ENCODE measurements around the gene PIGC. TPM values are rescaled to one million over a fixed set of nuclear protein-coding genes. Genes with fewer than 3 reads are reported as not detected.
A peak's percentile ranks its signal among the peaks of the same experiment; 100 is the strongest.

The PIGC gene
- total RNA-seq, 1 donor from 2014 or later = 30.5 TPM

DNA sequence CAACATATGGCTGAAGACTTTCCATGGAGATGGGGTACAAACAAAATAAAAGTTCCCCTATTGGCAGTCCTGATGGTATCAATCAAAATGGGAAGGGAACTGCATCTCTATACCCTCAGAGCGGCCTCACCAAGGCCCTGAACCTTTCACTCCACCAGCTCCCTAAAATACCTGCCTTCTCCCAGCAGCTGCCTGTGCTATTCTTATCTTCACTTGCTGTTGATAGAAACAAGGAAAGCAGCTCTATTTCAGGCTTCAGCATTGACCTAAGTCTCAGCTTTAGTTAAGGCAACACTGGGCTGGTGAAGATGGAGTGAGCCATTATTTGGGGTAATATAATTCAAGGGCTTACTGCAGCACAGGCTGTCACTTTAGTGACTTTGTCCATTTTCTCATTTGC, 21.7 kb upstream of the PIGC start:
- Mint-ChIP-seq H3K4me1 (ENCODE audit: unreplicated experiment) (peaks cover 9% of the 10 kb centered on the region), H3K27me3 (ENCODE audit: unreplicated experiment) (peaks cover 4% of the 10 kb centered on the region), H3K27ac (ENCODE audit: unreplicated experiment) (no peak overlapping the region), H3K9me3 (ENCODE audit: unreplicated experiment) (no peaks in the 10 kb centered on the region), H3K36me3 (ENCODE audit: unreplicated experiment) (no peaks in the 10 kb centered on the region), H3K4me3 (ENCODE audit: unreplicated experiment) (no peak overlapping the region)
- no peak for DNase-seq (ENCODE audit: extremely low spot score, unreplicated experiment)
- TF ChIP-seq, protein P1, sequence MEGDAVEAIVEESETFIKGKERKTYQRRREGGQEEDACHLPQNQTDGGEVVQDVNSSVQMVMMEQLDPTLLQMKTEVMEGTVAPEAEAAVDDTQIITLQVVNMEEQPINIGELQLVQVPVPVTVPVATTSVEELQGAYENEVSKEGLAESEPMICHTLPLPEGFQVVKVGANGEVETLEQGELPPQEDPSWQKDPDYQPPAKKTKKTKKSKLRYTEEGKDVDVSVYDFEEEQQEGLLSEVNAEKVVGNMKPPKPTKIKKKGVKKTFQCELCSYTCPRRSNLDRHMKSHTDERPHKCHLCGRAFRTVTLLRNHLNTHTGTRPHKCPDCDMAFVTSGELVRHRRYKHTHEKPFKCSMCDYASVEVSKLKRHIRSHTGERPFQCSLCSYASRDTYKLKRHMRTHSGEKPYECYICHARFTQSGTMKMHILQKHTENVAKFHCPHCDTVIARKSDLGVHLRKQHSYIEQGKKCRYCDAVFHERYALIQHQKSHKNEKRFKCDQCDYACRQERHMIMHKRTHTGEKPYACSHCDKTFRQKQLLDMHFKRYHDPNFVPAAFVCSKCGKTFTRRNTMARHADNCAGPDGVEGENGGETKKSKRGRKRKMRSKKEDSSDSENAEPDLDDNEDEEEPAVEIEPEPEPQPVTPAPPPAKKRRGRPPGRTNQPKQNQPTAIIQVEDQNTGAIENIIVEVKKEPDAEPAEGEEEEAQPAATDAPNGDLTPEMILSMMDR (IDR thresholded peaks at IDR 0.05) = no peak

DNA sequence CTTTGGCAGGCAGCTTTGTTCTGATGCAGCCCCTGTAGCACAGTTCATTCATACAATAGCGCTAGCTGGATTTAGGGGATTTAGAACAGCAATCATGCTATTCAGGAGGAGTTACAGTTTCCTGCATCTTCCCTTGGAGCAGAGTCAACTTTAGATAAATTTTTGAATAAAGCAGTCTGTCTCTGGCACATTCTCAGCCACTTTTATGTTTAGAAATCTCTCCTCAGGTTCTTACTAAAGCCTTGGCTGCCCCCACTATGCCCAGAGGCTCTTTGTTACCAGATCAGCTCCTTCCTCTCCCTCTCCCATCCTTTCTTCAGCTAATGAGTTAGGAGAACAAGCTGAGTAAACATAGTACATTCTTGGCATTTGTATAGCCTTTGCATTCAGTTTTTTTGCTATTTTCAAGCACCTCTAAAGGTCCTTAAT, 17.0 kb upstream of the PIGC start:
- no peaks in the 10 kb centered on the region for H3K36me3 Mint-ChIP-seq (ENCODE audit: unreplicated experiment)
- no peaks in the 10 kb centered on the region for H3K9me3 Mint-ChIP-seq (ENCODE audit: unreplicated experiment)
- peaks cover 9% of the 10 kb centered on the region for H3K27me3 Mint-ChIP-seq (ENCODE audit: unreplicated experiment)
- TF ChIP-seq, protein P1 (IDR thresholded peaks at IDR 0.05) = no peak
- H3K4me3 Mint-ChIP-seq (ENCODE audit: unreplicated experiment) = no peak overlapping the region
- peaks cover 15% of the 10 kb centered on the region for H3K4me1 Mint-ChIP-seq (ENCODE audit: unreplicated experiment)
- DNase-seq (ENCODE audit: extremely low spot score, unreplicated experiment) = no peak
- H3K27ac Mint-ChIP-seq (ENCODE audit: unreplicated experiment) = peak overlapping the region; percentile 17

DNA sequence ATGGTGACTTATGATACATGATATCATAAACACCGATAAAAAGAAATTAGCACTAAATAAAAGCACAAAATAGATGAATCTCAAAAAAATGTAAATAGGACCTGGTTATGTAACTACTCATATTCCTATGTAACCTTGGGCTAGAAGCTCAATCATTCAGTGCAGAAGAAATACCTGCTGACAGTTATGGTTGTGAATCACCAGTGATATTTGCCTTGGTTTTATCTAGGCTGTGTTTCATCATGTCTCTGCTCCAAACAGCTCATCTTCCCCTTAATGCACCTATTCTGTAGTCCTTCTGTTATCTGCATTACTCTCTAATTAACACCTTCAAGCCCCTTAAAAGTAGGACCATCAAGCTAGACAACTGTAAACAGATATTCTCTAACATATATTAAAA, 16.3 kb upstream of the PIGC start:
- Mint-ChIP-seq H3K4me3 (ENCODE audit: unreplicated experiment) (no peak overlapping the region), H3K36me3 (ENCODE audit: unreplicated experiment) (no peaks in the 10 kb centered on the region), H3K4me1 (ENCODE audit: unreplicated experiment) (peaks cover 15% of the 10 kb centered on the region), H3K9me3 (ENCODE audit: unreplicated experiment) (no peaks in the 10 kb centered on the region), H3K27ac (ENCODE audit: unreplicated experiment) (no peak overlapping the region), H3K27me3 (ENCODE audit: unreplicated experiment) (peaks cover 5% of the 10 kb centered on the region)
- DNase-seq (ENCODE audit: extremely low spot score, unreplicated experiment) = no peak
- TF ChIP-seq, protein P1 (IDR thresholded peaks at IDR 0.05) = no peak

DNA sequence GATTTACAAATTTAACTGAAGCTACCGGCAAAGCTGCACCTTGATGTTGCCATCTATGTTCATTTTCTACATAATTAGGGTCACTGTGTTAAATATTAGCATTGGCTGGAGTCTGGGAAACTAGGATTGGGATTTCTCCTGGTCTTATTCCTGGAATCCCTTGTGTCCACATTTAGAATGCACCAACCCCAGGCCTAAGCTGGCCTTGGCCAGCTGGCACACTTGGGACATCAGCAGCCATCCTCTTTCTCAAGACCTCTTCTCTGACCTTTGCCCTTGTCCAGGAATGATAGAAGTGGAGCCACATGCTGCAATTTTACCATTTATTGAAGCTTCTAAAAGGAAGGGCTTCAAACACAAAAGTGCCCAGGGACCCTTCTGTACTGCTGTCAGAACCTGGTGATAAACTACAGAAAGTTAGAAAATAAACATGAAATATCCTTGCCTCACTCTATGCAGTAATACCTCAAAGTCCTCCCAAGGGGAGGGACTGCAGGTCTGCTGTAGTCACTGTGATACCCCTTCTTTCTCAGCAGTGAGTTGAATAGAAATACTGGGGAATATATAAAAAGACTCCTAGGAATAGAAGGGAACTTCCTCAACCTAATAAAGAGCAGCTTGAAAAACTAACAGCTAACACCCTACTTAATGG, 13.7 kb upstream of the PIGC start:
- no peak overlapping the region for H3K4me3 Mint-ChIP-seq (ENCODE audit: unreplicated experiment)
- no peaks in the 10 kb centered on the region for H3K36me3 Mint-ChIP-seq (ENCODE audit: unreplicated experiment)
- no peak for DNase-seq (ENCODE audit: extremely low spot score, unreplicated experiment)
- H3K27ac Mint-ChIP-seq (ENCODE audit: unreplicated experiment) = no peak overlapping the region
- TF ChIP-seq, protein P1 (IDR thresholded peaks at IDR 0.05) = no peak
- H3K27me3 Mint-ChIP-seq (ENCODE audit: unreplicated experiment) = peaks cover 5% of the 10 kb centered on the region
- no peaks in the 10 kb centered on the region for H3K9me3 Mint-ChIP-seq (ENCODE audit: unreplicated experiment)
- peaks cover 15% of the 10 kb centered on the region for H3K4me1 Mint-ChIP-seq (ENCODE audit: unreplicated experiment)

DNA sequence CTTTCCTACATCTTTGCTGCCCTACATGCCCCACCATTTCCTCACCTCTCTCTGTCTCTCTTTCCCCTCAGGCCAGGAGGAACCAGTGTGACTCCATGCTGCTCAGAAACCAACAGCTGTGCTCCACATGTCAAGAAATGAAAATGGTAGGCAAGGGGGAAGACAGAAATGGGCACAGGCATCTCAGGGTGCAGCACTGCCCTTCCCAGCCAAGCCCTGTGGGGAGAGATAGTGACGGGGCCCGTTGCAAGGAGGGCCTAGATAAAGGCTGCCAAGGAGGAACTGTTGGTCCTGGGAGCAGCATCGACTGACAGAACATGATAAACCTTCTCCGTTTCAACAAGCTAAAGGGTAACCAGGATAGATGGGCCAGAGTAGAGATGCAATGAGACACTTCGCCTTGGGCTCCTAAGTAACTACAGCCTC, 12.5 kb upstream of the PIGC start:
- no peaks in the 10 kb centered on the region for H3K36me3 Mint-ChIP-seq (ENCODE audit: unreplicated experiment)
- TF ChIP-seq, protein P1 (IDR thresholded peaks at IDR 0.05) = no peak
- H3K4me1 Mint-ChIP-seq (ENCODE audit: unreplicated experiment) = peaks cover 13% of the 10 kb centered on the region
- H3K27ac Mint-ChIP-seq (ENCODE audit: unreplicated experiment) = no peak overlapping the region
- H3K27me3 Mint-ChIP-seq (ENCODE audit: unreplicated experiment) = peaks cover 5% of the 10 kb centered on the region
- no peaks in the 10 kb centered on the region for H3K9me3 Mint-ChIP-seq (ENCODE audit: unreplicated experiment)
- no peak overlapping the region for H3K4me3 Mint-ChIP-seq (ENCODE audit: unreplicated experiment)
- no peak for DNase-seq (ENCODE audit: extremely low spot score, unreplicated experiment)

Data from osteocyte (in vitro differentiated cells).